Kidney (tissue), 14 donors: ENCODE measurements around the gene ST8SIA5. TPM values are rescaled to one million over a fixed set of nuclear protein-coding genes. Genes with fewer than 3 reads are reported as not detected.

Experiments
- DNase-seq, 5 donors: peaks; one replicate each; pipeline ENCODE4 v3.0.0-alpha.2; 2013 to 2020
- FAIRE-seq: peaks from 2 replicates; lab custom pipeline; 2012; peaks lifted over from hg19 to GRCh38; lab: Jason Lieb, UNC
- H3K27ac ChIP-seq, 2 donors: one replicate each; pipeline ENCODE4 v1.7.0; 2013; ENCODE audit warnings: low read depth in 2 of 2, low read length in 2 of 2, inconsistent platforms in 1 of 2
- H3K27me3 ChIP-seq: one replicate; pipeline ENCODE4 v1.7.1; 2013; ENCODE audit warnings: low read length, inconsistent platforms; ENCODE audit not compliant: control insufficient read depth, insufficient read depth
- H3K36me3 ChIP-seq, 3 donors: one replicate each; pipeline versions ENCODE4 v1.7.0 to v1.7.1; 2013; ENCODE audit warnings: low read length in 3 of 3, control low read depth in 1 of 3, inconsistent platforms in 1 of 3; ENCODE audit not compliant: insufficient read depth in 3 of 3, control insufficient read depth in 2 of 3
- H3K4me1 ChIP-seq, 3 donors: one replicate each; pipeline versions ENCODE4 v1.7.0 to v1.7.1; 2013; ENCODE audit warnings: low read length in 3 of 3, inconsistent platforms in 1 of 3, low read depth in 1 of 3; ENCODE audit not compliant: control insufficient read depth in 2 of 3, insufficient read depth in 2 of 3
- H3K4me3 ChIP-seq, 3 donors: one replicate each; pipeline versions ENCODE4 v1.7.0 to v1.8.1; 2013; ENCODE audit warnings: low read length in 3 of 3, control low read depth in 1 of 3, inconsistent platforms in 1 of 3
- H3K9ac ChIP-seq, 3 donors: one replicate each; pipeline versions ENCODE4 v1.7.0 to v1.7.1; 2013; ENCODE audit warnings: low read length in 3 of 3, control low read depth in 1 of 3, inconsistent platforms in 1 of 3
- H3K9me3 ChIP-seq, 3 donors: one replicate each; pipeline versions ENCODE4 v1.7.0 to v1.7.1; 2013; ENCODE audit warnings: low read length in 3 of 3, control low read depth in 1 of 3, inconsistent platforms in 1 of 3; ENCODE audit not compliant: control insufficient read depth in 2 of 3, insufficient read depth in 1 of 3
- CTCF ChIP-seq: IDR thresholded peaks from 3 replicates; pipeline ENCODE4 v1.5.1; 2012; ENCODE audit warnings: mild to moderate bottlenecking, moderate library complexity, borderline replicate concordance; ENCODE audit not compliant: insufficient read depth; ENCODE audit errors: extremely low read depth
- intact Hi-C: fragments of 100-400 bp; cut with DNase I; formaldehyde crosslinking; loops from one replicate; pipeline ENCODE4 v1.11.1; 2022
- polyA plus RNA-seq: library from polyadenylated mRNA; stranded (reverse); fragments of 350-450 nt; fragmentation: Illumina TruSeq; extraction: RNeasy Lipid Tissue Mini Kit (QIAGEN cat#74804); gene quantifications from one replicate; pipeline ENCODE4 v1.2.3, GENCODE V29; 2014; ENCODE audit warnings: low read depth, low replicate concordance; ENCODE audit not compliant: insufficient read depth
- total RNA-seq: library from RNA; stranded (reverse); fragmentation: NEBNext Ultra II Directional; extraction: Animal tissue kit (Norgen Biotek cat#: 25700); gene quantifications from one replicate; pipeline ENCODE4 v1.2.1, GENCODE V29; 2021
- donor health status: control.
- donor health status: control.
- donor health status: control.
- donor health status: control.
- donor health status: control.
- donor health status: DM: yes; HTN: yes; CAD: no.
- donor health status: Normal renal cell carcinoma (clear cell type).

ST8SIA5 gene
- total and polyA plus RNA-seq, 2 donors from 2014 or later = 1.4 to 2.7 TPM

DNA sequence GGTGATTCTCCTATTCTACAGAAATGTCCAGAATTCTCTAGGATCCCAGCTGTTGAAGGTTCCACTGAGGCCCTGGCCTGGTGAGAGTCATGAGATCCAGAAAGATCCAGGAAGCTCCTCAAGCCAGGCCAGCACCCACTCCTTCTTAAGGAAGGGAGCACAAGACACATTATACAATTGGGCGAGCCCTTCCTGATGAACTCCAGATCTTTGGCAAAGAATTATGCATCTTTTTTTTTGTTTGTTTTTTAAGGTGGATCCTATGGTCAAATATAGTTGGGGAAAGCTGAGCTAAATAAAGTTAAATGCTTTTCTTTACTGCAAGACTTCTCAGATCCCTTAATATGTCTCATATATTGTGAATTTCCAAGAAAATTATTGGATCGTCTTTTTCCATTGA is 62.9 kb downstream of the ST8SIA5 start:
- no peaks in the 10 kb centered on the region for H3K9me3 ChIP-seq
- no peak for FAIRE-seq
- H3K27ac ChIP-seq = no peak overlapping the region

DNA sequence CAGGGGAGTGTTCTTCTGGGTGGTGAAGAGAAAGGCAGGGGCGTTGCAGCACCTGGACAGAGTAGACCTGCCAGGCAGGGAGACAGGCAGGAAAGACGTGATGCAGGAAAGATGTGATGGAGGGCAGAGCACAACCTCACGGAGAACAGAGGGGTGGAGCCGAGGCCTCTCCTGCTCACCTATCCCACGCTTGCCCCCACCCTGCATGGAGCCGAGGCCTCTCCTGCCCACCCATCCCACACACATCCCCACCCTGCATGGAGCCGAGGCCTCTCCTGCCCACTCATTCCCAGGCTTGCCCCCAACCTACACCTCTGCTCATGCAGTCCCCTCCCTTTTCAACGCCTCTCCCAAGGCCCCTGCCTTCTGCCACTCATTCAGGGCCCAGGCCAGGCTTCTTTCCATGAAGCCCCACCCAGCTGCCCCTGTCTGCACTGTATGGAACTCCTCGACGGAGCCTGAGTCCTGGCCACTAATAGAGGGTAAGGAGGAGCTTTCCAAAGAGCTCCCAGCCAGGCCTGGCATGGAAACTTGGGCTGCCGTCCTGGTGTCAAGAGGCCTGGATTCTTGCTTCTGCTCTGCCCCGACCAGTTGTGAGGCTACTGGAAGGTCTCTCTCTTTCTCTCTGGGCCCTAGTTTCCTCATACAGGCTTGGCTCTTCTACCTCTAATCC is 67.9 kb downstream of the ST8SIA5 start:
- DNase-seq = peak in 1 of 5 donors; percentile 51
- Histone ChIP-seq H3K27ac (no peak overlapping the region), H3K36me3 (no peaks in the 10 kb centered on the region), H3K27me3 (no peaks in the 10 kb centered on the region), H3K9me3 (no peaks in the 10 kb centered on the region), H3K9ac (no peak overlapping the region), H3K4me1 (no peaks in the 10 kb centered on the region), H3K4me3 (no peak overlapping the region)
- no peak for TF ChIP-seq CTCF
- intact Hi-C loops = no loop called here
- FAIRE-seq = no peak

More for the DNA sequence above, 62.9 kb downstream of the ST8SIA5 start:
- no peak for DNase-seq
- Histone ChIP-seq H3K36me3 (no peaks in the 10 kb centered on the region), H3K4me1 (no peaks in the 10 kb centered on the region), H3K4me3 (no peak overlapping the region), H3K9ac (no peak overlapping the region), H3K27me3 (no peaks in the 10 kb centered on the region)
- no peak for TF ChIP-seq CTCF
- intact Hi-C loops = no loop called here

DNA sequence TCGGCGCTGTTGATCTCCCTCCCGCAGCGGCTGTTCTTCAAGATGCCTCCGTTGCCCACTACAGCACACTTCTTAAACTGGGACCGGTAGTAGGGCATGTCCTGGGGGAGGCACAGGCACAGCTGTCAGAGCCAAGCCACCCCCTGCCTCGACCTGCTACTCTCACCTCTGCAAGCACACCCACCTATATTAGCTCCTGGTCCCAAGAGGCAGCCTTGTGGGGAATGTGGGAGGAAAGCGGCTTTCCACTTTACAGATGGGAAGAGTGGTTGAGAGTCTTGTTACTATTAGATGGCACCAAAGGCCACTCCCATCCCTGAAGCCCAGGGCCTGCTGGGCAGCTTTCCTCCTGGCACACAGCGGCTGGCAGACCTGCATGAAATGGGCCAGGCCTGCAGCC is 70.7 kb downstream of the ST8SIA5 start:
- TF ChIP-seq CTCF = no peak
- no peak overlapping the region for H3K9ac ChIP-seq
- no peak for DNase-seq
- H3K4me1 ChIP-seq = no peaks in the 10 kb centered on the region
- H3K9me3 ChIP-seq = no peaks in the 10 kb centered on the region
- H3K36me3 ChIP-seq = no peaks in the 10 kb centered on the region
- FAIRE-seq = no peak
- no peak overlapping the region for H3K4me3 ChIP-seq
- intact Hi-C loops = no loop called here
- H3K27me3 ChIP-seq = no peaks in the 10 kb centered on the region
- H3K27ac ChIP-seq = no peak overlapping the region
